Activated CD4-positive, alpha-beta T cell treated with anti-CD3 and anti-CD28 coated beads, Interleukin-2, amount 50 U/mL, for 1 hour (primary cell): ENCODE results near the gene ZSCAN21.

Experiments
- DNase-seq: peaks from one replicate; pipeline ENCODE4 v3.0.0-alpha.2; 2020

The ZSCAN21 gene

DNA sequence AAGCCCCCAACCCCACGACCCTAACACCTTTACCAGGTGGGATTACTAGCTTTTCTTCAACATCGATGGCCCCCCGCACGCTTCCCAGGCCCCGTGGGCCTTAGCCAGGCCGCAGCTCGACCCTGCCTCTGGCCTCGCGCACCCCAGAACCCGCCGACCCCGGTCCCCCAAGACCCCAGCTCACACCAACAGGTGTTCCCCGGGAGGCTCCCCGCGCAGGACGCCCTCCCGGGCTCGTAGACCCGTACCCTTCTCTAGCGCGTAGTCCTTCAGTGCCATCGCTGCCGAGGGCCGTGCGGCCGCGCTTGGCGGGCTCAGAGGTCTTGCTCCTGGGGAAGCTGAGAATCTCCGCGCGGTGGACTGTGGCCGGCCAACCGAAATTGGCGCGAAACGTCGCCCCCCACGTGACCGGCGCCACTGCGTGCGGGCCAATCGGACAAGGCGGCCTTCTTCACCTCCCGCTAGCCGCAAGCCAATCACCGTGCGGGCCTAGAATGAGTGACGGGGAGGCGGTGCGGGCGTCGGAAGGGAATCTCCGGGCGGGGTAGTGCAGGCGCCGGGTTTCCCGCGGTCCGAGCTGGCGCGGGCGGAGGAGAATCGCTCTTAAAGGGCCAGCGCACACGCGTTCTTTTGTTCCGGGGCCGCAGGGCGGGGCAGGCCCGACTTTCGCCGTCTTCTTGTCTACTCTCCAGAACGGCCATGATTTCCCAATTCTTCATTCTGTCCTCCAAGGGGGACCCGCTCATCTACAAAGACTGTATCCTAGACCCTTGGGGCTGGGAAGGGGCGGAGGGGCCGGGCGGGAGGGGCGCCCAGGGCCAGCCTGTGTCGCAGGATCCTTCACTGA, 51.7 kb downstream of the ZSCAN21 start, which contains the start of the genes AP4M1 and MCM7:
AP4M1 (plus strand) TSS at position 628 of the 847 bp plus-strand sequence; CDS start at position 700, 72 bp downstream.
MCM7 (minus strand) TSS at position 382 of the 847 bp plus-strand sequence; CDS start at position 279, 103 bp downstream.
- peak; percentile 92 for DNase-seq

GRCh38 chr7:100102950-100103840, 53.6 kb downstream of the ZSCAN21 start:
- no peak for DNase-seq

DNA sequence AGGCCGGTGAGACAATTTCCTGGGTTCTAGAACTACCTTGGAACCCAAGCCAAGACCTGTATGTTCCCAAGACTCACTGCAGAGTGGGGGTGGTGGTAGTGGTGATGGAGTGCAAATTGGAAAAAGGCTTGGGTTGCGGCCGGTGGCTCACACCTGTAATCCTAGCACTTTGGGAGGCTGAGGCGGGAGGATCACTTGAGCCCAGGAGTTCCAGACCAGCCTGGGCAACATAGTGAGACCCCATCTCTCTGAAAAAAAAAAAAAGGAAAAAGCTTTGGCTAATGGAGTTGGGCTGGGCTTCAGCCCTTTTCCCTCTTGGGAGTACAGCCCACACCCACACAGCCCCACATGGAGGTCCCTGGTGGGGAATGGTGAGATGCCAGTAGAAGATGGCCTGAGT, 56.0 kb downstream of the ZSCAN21 start:
- DNase-seq: no peak

DNA sequence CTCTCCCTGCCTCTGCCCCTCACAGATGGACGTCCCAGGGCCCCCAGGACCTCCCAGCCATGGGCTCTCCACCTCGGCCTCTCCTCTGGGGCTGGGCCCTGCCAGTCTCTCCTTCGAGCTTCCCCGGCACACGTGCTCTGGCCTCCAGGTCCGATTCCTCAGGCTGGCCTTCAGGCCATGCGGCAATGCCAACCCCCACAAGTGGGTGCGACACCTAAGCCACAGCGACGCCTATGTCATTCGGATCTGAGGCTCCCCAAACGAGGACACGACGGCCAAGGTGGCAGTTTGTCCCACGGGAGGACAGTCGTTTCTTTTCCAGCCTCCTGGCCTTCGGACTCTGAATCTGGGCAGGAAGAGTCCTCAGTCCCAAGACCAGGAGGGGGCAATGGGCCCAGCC, 57.1 kb downstream of the ZSCAN21 start:
- DNase-seq: no peak

GRCh38 chr7:100107125-100107737, 57.7 kb downstream of the ZSCAN21 start:
- DNase-seq: no peak

DNA sequence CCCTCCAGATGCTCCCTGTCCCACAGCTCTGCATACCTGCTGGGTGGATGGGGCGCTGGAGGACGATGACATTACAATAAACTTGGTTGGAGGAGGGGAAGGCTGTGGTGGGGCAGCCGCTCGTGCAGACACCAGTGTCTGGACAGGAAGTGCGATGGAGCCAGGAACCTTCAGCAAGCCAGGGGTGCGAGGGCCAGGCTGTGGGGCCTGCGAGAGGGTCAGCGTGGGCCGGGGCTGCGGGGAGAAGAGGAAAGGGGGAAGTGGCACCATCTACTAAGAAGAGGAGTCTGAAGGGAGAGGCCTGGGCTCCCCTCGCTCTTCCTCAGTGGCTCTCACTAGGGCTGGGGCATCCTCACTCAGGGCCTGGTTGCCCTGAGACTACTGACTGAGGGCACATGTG, 58.3 kb downstream of the ZSCAN21 start:
- no peak for DNase-seq

DNA sequence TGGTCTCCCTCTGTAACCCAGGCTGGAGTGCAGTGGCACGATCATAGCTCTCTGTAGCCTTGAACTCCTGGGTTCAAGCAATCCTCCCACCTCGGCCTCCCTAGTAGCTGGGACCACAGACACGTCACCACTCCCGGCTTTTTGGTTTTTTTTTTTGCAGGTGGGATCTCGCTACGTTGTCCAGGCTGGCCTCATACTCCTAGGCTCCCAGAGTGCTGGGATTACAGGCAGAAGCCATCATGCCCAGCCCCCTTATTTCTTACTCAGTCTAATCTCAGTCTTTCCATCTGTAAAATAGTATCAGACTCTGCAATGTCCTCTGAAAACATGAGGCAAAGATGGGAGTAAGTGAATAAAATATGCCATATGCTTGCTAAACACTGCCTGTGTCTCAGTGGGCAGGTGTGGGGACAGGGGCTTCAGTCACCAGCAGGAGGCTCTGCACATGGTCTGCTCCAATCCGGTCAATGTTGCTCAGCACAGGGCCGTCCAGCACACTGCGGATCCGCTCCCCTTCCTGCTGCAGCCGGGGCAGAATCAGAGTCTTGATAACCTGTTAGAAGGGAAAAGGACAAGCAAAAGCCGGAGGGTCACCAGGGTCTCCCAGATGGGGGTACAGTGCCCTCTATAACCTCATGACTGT, 60.1 kb downstream of the ZSCAN21 start:
- DNase-seq: no peak

GRCh38 chr7:100111156-100111555, 61.6 kb downstream of the ZSCAN21 start:
- no peak for DNase-seq

- no peak for DNase-seq
These were observed 62.3 kb downstream of the ZSCAN21 start for GRCh38 chr7:100111914-100112313.
